Psoas muscle (tissue), 8 donors: ENCODE measurements around the gene GLRA3. TPM values are rescaled to one million over a fixed set of nuclear protein-coding genes. Genes with fewer than 3 reads are reported as not detected.

Experiments used
- ATAC-seq, 4 donors: fragments of 200-7000 bp; cut with Tn5 transposase; one replicate each; pipeline ENCODE4 v1.9.1; 2020; ENCODE audit warnings: moderate library complexity in 3 of 4, mild to moderate bottlenecking in 2 of 4
- DNase-seq, 2 donors: peaks; one replicate each; pipeline ENCODE4 v3.0.0-alpha.2; 2020
- H3K27ac ChIP-seq: fragments of 200-600 bp; one replicate; pipeline ENCODE4 v1.8.0; 2022
- H3K27me3 ChIP-seq, 3 donors: fragments of 200-600 bp in 1 of 3; one replicate each; pipeline versions ENCODE4 v1.6.1 to v1.8.0; 2013 to 2022; ENCODE audit warnings: low read length in 2 of 3, mild to moderate bottlenecking in 2 of 3, moderate library complexity in 1 of 3; ENCODE audit not compliant: insufficient read depth in 3 of 3
- H3K36me3 ChIP-seq, 2 donors: fragments of 200-600 bp in 1 of 2; one replicate each; pipeline versions ENCODE4 v1.6.1 to v1.8.0; 2013 to 2022; ENCODE audit warnings: low read depth in 1 of 2, mild to moderate bottlenecking in 1 of 2, moderate library complexity in 1 of 2; ENCODE audit not compliant: insufficient read depth in 1 of 2
- H3K4me1 ChIP-seq: fragments of 200-600 bp; one replicate; pipeline ENCODE4 v1.8.0; 2022
- H3K4me3 ChIP-seq: fragments of 200-600 bp; one replicate; pipeline ENCODE4 v1.8.0; 2022; ENCODE audit warnings: mild to moderate bottlenecking
- H3K9me3 ChIP-seq: fragments of 200-600 bp; one replicate; pipeline ENCODE4 v1.8.0; 2022
- CTCF ChIP-seq: fragments of 200-600 bp; IDR thresholded peaks from one replicate; pipeline ENCODE4 v1.8.0; 2022; ENCODE audit warnings: antibody characterized with exemption
- WGBS, 3 donors: extraction: QIAGEN DNeasy Blood & Tissue Kit; methylation state at CpG; one replicate each; pipeline versions ENCODE4 v1.1.6 to v1.1.7; 2013; 5-methylcytosine and 5-hydroxymethylcytosine counted together
- intact Hi-C, 2 donors: fragments of 100-400 bp; cut with DNase I; formaldehyde crosslinking; loops; one replicate each; pipeline versions ENCODE4 v1.11.0 to v1.14.2; 2022
- polyA plus RNA-seq, 3 donors: library from polyadenylated mRNA; stranded (reverse); fragments of 200-250 nt; gene quantifications; one replicate each; pipeline ENCODE4 v1.2.3, GENCODE V29; 2013
- total RNA-seq, 4 donors: library from RNA; stranded (reverse); fragmentation: NEBNext Ultra II Directional in 2 of 4; extraction: Animal tissue kit (Norgen Biotek cat#: 25700) in 2 of 4; gene quantifications; one replicate each; pipeline versions ENCODE4 v1.2.1 to v1.2.4, GENCODE V29; 2021 to 2023
- donor health status: healthy with polysubstance abuse.
- donor health status: DM: no; HTN: no; CAD: no; lungs with moderate emphysema.
- donor health status: Bipolar disorder and iron deficiency.
- donor health status: healthy.
- donor health status: DM: yes; HTN: yes; CAD: no.
- donor health status: DM: no; HTN: no; CAD: no.
- donor health status: DM: no; HTN: no; CAD: no.
- donor health status: DM: yes; HTN: yes; CAD: no.

Gene GLRA3
- total and polyA plus RNA-seq, 7 donors, result under 0.01 to 0.73 TPM; not detected in 5

- no peak for TF ChIP-seq CTCF
- 29 to 38% (median 31%) methylated on average over 2 of the region's 2 CpGs for WGBS, 3 donors
- no peaks in the 10 kb centered on the region for H3K9me3 ChIP-seq
- no peaks in the 10 kb centered on the region for H3K27me3 ChIP-seq
- H3K27ac ChIP-seq, result no peak overlapping the region
- H3K36me3 ChIP-seq, result no peaks in the 10 kb centered on the region
- no peak for ATAC-seq
- DNase-seq, result no peak
- no peaks in the 10 kb centered on the region for H3K4me1 ChIP-seq
- intact Hi-C loops, result no loop called here
- H3K4me3 ChIP-seq, result no peak overlapping the region
These were observed 41.3 kb upstream of the GLRA3 start for GRCh38 chr4:174870311-174870710.

- H3K27ac ChIP-seq, result no peak overlapping the region
- H3K27me3 ChIP-seq, result no peaks in the 10 kb centered on the region
- no peaks in the 10 kb centered on the region for H3K4me1 ChIP-seq
- WGBS, 3 donors, result 53 to 78% (median 75%) methylated on average over 3 of the region's 3 CpGs
- TF ChIP-seq CTCF, result no peak
- ATAC-seq (no peak), DNase-seq (no peak)
- no peaks in the 10 kb centered on the region for H3K36me3 ChIP-seq
- no peaks in the 10 kb centered on the region for H3K9me3 ChIP-seq
- H3K4me3 ChIP-seq, result no peak overlapping the region
- intact Hi-C loops, result no loop called here
These were observed 40.3 kb upstream of the GLRA3 start for GRCh38 chr4:174869339-174869738.

- no peak overlapping the region for H3K27ac ChIP-seq
- H3K27me3 ChIP-seq, result no peaks in the 10 kb centered on the region
- intact Hi-C loops, result no loop called here
- DNase-seq (no peak), ATAC-seq (no peak)
- no peak for TF ChIP-seq CTCF
- H3K4me3 ChIP-seq, result no peak overlapping the region
- H3K36me3 ChIP-seq, result no peaks in the 10 kb centered on the region
- H3K4me1 ChIP-seq, result no peaks in the 10 kb centered on the region
- WGBS, 3 donors, result 63 to 78% (median 72%) methylated on average over 3 of the region's 3 CpGs
- no peaks in the 10 kb centered on the region for H3K9me3 ChIP-seq
These were observed 38.9 kb upstream of the GLRA3 start for GRCh38 chr4:174867903-174868302.

- DNase-seq, result no peak
- no peak overlapping the region for H3K27ac ChIP-seq
- H3K9me3 ChIP-seq, result no peaks in the 10 kb centered on the region
- H3K4me3 ChIP-seq, result no peak overlapping the region
- no peaks in the 10 kb centered on the region for H3K27me3 ChIP-seq
- WGBS, 3 donors, result 36 to 47% (median 40%) methylated on average over 1 of the region's 1 CpG
- ATAC-seq, result no peak
- no peak for TF ChIP-seq CTCF
- no peaks in the 10 kb centered on the region for H3K4me1 ChIP-seq
- no peaks in the 10 kb centered on the region for H3K36me3 ChIP-seq
- intact Hi-C loops, result no loop called here
These were observed 36.5 kb upstream of the GLRA3 start for GRCh38 chr4:174865418-174865985.

- Histone ChIP-seq H3K4me3 (no peak overlapping the region), H3K27ac (no peak overlapping the region), H3K4me1 (no peaks in the 10 kb centered on the region), H3K27me3 (no peaks in the 10 kb centered on the region), H3K9me3 (no peaks in the 10 kb centered on the region), H3K36me3 (no peaks in the 10 kb centered on the region)
- intact Hi-C loops, result no loop called here
- WGBS, 3 donors, result 75 to 83% (median 79%) methylated on average over 2 of the region's 2 CpGs
- DNase-seq (no peak), ATAC-seq (no peak)
- no peak for TF ChIP-seq CTCF
These were observed 35.0 kb upstream of the GLRA3 start for GRCh38 chr4:174864031-174864430.
